GM04503 (cell line): ENCODE measurements around the gene STX18.
A peak's percentile ranks its signal among the peaks of the same experiment; 100 is the strongest.
"Not testable (repeated sequence)": the region's sequence is repeated elsewhere in the genome, so short reads cannot be mapped to it uniquely, and the experiment has no call there.

Experiments used
- DNase-seq: peaks from one replicate; pipeline ENCODE4 v3.0.0-alpha.2; 2012; ENCODE audit warnings: low read depth

STX18 gene

DNA sequence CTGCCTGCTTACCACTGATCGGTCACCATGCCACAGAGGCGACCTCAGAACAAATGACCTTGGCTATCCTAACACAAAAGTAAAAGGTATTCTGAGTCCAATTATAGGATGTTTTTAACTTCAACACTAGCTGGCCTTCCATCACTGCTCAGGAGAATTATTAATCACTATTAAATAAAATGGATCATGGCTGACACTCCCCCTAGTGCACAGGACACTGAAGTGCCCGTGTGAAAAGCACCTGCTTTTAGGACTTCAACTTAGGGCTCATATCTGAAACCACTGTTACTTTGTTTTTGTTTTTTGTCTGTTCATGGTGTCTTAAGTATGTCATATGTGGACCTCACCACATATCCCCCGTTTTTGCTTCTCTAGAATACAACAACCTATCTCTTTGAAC is 33.9 kb downstream of the STX18 start:
- DNase-seq: no peak

DNA sequence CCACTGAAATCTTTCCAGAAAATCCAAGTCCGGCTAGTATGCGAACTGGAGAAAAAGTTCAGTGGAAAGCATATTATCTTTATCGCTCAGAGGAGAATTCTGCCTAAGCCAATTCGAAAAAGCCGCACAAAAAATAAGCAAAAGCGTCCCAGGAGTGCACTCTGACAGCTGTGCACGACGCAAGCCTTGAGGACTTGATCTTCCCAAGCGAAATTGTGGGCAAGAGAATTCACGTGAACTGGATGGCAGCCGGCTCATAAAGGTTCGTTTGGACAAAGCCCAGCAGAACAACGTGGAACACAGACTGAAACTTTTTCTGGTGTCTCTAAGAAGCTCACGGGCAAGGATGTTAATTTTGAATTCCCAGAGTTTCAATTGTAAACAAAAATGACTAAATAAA is 34.4 kb downstream of the STX18 start:
- DNase-seq: no peak

DNA sequence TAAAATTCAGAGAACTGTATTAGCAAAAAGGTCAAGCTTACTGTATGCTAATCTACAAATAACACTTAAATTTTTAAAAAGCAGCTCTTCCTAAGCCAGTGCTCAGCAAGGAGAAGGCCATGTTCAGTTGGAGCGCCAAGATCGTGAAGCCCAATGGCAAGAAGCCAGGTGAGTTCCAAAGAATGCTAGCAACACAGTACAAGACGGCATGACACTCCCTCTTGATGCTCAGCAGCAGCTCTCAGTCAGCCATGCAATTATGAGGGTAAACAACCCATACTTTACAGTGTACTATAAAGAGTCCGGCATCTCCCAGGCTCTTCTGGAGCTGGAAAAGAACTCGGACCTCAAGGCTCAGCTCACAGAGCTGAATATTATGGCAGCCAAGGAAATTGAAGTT is 34.9 kb downstream of the STX18 start:
- no peak for DNase-seq

DNA sequence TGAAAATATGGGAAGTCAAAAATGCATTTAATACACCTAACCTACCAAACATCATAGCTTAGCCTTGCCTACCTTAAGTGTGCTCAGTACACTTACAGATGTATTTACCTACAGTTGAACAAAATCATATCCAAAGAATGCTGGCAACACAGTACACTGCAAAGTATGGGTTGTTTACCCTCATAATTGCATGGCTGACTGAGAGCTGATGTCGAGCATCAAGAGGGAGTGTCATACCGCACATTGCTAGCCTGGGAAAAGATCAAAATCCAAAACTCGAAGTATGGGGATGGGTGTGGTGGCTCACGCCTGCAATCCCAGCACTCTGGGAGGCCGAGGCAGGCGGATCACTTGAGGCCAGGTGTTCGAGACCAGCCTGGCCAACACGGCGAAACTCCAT is 36.6 kb downstream of the STX18 start:
- DNase-seq: not testable (repeated sequence)

DNA sequence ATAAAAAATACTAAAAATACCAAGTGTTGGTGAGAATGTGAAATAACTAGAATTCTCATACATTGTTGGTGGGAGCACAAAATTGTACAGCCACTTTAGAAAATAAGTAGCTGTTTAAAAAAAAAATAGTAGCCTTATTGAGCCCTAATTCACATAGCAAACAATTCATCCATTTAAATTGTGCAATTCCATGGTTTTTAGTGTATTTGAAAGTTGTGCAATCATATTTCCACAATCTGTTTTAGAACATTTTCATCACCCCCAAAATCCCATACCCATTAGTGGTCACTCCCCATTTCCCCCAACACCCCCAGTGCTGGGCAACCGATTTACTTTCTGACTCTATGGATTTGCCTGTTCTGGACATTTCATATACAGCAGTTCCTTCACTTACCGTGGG is 37.1 kb downstream of the STX18 start:
- DNase-seq: no peak

DNA sequence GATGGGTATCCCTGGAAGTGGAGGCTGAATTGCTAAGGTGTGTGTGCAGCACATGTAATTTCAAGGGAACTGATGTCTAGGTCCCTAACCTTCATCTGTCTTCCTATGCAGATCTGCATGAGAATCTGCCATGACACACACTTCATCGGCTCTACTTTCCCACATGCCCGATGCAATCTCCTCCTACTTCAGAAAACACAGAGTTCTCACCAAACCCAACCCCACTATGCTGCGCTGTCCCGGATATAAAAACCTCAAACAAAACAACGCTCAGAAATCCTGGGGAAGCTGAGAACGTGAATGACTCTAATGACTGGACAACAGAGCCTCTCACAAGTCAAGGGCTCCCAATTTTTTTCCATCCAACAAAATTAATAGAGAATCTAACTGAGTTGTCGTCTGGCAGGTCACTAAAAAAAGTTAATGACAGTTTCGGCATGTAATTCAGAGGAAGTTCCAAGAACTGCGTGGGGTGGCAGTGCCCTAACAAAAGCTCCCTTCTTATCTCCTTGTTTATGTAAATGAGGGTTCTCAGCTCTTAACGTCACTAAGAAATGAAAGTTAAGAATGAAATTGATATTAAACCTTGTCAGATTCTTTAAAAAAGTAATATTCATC is 39.0 kb downstream of the STX18 start:
- no peak for DNase-seq

DNA sequence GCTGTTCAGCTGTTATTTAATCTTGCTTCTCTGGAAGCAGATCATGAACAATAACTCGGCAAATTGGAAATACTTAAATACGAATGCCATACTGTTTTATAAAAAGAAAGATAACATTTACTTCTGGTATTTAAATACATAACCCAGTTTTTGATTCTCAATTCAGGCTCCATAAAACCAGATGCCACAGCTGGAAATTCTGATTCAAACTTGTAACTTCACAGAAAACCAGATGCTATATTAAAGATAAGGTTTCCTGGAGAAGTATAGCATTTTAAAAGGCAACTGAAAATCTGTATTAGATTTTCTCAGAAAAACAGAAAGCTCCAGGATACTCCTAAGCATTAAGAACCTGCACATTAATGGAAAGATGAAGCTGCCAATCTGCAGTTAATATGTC is 40.2 kb downstream of the STX18 start:
- DNase-seq: no peak

DNA sequence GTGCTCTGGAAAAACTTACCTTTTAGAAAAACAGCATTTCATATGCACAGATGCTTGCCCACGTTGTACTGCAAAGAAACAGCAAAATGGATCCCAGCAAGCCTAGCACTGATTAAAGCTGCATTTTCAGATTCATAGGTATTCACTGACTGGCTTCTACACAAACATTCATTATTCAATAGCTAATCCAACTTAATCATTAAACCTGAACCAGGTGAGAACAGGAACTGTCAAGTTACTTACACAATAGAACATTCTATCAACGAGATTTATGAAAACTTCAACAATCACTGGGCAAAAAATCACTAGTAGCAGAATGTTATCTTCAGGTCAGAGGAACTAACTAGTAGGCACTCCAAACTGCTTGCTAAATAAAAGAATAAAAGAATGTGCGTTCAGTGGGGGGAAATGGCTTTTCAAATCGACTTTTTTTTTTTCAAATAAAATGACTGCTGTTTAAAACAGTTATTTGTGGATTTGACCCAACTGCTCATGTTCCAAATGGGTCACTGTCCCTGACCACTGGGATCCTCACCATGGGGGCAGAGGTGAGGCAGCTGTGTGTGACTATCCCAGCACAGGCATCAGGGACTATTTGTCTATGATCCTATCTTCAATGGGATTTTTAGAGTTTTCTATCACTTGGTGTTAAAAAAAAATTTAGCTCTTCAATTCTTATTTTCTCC is 42.3 kb downstream of the STX18 start:
- no peak for DNase-seq

DNA sequence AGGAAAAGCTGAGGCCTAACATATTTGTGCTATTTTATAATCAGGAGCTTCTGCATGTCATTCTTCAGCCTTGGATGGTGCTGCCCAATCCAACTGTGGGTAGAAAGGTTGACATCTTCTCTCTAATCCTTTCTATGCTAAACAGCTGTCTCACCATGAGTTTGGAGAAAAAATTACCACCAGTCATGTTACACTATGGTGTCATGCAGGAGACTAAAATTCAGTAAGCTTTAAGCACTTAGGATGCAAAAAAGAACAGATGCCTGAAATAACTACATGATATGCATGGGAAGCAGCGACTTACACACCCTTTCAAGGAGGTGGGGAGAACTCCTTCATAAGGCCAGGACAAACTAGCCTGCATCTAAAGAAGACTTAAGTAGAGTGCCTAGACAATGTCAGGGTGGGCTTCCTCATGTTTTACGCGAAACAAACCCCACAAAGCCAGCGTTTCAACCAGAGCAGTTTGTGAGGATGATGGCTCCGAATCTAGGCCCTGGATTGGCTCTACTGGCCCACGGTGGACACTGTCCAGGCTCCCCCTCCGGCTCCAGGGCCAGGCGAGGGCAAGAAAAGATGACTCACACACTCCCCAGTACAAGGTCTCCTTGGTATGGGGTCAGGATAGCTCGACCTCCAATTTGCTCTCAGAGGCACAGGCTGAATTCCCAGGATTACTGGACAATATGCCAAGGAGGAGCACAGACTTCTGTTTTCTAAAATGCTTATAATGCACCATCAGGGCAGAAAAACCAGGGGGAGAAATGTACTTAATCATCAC is 45.1 kb downstream of the STX18 start:
- no peak for DNase-seq

DNA sequence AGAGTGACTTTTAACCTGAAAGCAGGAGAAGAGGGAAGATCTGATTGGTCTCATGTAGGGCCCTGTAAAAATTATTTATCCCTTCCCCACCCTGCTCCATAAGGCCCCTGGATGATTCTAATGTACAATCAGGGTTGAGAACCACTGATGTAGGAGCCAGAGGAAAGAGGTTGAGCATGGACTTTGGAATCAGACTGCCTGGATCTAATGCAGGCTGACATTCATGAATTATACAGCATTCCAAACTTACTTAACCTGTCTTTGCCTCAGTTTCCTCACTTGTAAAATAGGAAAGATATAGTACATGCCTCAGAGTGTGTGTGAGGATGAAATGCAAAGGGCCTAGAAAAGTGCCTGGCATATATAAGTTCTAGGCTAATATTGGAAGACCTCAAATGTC is 47.0 kb downstream of the STX18 start:
- DNase-seq: no peak

DNA sequence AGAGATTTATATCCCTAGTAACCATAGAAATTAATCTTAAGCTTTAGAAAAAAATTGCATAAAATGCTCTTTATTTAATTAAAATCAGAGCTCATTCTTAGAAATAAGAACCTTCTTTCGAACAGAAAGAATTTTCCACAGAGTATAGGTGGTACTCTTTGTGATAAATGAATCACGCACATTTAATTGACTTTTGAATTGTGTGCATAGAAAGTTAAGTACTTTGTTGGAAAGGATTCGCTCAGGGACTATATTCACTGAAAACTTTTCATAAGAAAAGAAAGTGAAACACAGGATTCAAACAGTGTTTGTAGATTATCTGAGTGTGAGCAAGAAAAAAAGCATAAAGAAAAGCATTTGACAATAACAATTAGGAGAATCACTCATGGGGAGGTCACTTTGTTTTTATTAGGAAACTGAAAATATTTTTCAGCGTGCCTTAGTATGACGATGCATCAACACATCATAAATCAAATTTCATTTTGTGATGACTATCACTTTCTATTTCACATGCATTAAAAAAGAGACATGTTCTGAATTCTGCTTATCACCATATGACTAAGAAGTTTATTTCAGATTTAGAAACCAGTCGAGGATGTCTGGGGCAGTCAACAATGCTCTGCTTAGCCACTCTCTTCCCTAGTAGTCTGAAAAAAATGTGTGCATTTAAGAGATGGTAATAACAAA is 49.5 kb downstream of the STX18 start:
- DNase-seq: peak; percentile 38

DNA sequence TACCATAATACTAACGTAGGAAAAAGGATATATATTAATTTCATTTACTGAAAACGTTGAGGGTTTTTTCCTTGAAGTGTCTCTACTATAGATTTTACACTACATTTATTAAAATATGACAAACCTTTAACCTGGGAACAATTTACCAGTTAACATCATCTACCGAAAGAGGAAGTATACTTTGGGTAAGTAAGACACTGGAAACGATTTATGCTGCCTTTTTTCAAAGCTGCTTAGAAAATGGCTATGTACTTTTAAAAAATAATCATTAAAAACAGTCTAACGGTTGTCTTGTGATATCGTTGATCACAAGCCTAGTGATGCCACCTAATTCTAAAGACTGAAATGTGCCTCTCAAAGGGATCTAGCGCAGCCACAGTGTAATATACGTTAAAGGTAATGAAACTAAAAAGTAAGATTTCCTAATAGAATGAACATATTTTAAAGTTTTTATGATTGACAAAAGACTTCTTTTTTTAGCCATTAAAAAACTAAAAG is 50.4 kb downstream of the STX18 start:
- no peak for DNase-seq

DNA sequence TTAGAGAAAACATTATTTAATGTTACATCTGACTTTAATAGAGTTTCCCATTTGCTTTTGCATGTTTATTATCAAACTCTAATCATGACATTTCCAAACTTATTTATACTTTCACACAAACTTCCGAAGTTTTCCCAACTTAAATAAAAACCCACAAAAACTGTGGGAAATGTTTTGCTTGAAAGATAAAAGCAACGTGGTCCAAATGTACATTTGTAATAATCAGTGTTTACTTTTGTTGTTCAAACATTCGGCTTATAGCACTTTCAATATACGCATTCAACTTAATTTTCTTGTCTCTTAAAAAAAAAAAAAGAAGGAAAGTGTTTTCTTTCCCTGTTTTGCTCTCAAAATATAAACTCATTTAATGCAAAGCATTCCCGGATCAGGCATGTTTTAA is 51.0 kb downstream of the STX18 start:
- no peak for DNase-seq

DNA sequence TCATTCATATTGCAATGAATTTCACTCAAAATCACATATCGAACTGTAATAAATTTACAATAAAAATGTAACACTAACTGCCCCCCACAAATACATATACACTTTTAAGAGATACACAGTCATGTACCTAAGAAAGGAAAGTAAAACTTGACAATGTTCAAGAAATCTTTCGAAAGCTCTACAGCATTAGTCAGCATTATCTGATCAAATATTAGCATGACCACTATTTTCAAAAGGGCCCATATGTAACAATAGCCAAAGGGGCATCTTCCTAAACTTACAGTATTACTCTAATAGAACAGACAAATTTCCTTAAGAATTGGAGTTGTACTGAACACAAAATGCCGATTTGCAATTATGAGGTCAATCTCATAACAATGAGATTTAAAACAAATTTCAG is 51.8 kb downstream of the STX18 start:
- no peak for DNase-seq

DNA sequence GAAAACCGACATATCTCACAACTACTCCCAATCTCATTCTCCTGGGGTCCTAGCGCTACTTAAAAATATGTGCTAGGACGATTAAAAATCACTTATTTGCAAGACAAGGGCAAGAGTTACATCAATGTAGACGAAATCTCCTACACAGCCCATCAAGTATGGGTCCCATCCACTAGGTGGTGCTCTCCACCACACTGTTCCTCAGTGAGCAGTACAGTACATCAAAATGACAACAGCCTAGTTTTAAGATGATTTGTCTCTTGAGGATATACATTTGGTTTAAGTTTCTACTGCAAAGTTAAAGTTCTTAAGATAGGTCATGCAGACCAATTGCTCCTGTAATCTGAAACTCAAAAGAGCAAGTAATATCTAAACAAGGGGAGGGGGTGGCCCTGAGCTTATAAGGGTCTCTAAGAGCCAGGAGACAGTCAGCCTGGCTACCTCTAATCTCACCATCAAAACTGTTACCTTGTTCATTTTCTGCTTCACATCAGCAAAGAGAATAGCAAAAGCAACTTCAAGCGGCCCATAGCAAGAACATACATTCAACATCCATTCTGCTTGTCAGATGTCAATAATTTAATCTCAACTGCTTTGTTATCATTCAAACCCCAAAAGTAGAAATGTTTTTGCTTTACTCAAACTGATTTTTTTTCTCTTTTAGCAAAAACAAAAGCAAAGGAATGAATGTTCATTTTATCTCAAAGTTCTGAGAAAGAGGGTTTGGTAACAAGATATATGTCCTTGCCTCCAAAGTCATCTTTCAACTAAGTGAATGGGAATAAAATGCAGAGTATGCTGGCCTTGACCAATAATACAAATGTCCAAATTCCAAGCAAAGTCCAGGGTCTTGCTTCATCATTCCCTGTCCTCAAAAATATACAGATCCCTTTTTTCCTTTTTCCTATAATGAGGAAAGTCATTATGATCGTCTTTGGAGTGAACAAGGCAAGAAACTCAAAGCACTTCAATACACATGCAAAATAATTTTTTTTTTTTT is 53.1 kb downstream of the STX18 start:
- DNase-seq: no peak

DNA sequence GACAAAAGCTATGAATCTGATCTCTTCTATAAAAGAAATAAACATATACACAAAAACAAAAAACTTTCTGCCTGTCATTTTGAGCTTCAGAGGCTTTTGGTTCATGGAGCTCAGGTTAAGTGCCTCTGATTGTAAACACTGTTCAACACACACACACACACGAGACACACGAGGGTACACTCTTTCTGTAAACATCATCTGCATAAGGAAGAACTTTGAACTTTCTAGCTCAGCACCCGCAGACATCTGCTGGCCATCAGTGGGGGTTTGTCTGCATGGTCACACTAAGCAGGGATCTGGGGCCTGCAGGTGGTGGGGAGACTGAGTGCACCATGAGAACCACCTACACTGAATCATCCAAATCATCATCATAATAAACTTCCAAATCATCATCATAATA is 54.9 kb downstream of the STX18 start:
- DNase-seq: no peak

DNA sequence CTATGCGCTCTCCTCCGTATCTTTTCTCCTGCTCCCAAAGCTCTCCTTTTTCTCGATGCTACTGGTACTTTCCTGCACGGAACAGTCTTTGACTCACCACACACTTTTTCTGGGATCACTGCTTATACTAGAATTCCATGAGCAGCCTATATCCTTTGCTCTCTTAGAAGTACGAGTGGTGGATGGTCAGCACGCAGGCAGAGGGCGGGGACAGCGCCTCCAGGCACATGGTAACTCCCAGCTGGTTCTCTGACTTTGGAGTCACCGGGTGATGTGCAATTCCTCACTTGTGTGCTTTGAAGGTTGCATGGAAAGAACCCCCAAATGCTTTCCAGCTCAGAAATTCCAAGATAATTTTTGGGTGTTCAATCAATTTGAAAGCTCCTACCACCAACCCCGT is 56.0 kb downstream of the STX18 start:
- no peak for DNase-seq

DNA sequence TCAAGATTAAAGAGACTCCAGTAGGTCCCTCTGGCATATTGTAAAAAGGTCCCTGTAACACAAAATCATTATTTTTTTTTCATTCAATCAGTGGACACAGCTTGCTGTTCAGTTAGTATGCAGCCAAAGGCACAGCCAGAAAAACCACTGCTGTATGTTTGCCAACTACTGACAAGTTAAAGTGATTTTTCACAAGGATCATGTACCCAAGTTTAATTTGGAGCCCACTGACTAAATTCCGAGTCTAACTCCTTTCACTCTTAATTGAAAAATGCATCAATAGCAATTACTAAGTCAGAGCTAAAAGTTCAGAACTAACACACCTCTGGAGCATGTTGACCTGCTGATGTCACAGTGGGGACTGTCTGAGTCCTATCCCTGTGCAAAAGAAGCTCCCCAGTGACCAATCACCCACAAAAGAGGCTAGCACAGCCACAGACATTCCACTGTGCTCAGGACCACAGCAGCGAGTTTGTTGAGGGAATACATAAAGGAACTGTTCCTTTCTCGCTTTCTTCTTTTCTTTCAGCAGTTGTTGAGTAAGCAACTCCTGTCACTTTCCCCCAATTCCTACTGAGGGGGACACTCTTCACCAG is 60.4 kb downstream of the STX18 start:
- no peak for DNase-seq

DNA sequence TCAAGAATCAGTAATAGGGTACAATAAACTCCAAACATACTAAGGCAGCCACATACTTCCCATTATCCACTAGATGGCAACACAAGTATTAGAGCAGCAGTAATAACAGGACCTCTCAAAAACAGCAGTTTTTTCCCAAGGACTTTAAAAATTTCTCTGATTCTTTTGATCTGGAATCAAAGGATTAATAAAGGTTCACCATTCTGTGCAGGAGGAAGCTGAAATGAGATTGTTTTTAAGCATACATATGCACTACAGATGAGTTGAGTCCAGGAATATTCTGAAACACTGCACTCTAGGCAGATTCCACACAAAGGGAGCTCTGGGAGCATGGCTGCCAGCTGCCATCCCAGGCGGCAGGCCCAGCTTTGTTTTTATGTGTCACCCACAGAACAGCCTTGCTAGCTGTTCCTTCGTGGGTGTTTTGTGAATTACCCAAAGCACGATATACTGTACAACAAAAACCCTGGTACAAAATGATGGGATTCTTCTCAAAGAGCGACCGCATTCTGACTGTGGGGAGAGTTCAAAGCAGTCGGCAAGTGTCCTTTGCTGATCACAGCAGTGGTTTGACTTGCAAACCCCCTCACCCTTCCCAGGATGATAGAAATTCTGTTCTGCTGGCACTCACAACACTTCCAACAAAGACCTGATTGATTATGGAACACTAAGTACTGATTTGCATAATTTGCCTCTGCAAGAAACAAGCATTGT is 61.0 kb downstream of the STX18 start:
- DNase-seq: no peak

DNA sequence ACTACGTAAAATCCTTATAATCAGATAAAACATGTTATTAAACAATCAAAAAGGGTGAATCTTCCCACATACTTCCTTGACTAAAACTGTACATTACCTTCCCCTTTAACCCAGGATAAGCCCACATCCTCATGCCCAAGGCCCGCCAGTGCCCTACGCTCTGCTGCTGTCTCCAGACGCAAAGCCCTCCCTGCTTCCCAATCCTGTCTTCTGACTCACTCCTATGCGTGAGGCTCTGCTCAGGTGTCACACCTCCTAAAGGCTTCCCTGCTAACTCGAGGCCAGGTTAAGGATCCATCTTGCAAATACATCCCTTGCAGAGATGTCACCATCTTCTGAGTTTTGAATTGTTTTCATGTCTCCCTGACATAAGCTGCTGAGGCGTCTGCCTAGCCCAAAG is 61.6 kb downstream of the STX18 start:
- DNase-seq: no peak
